Thyroid gland (tissue), 4 donors: Measurements from ENCODE around the gene GLIPR2.

Source experiments
- POLR2A ChIP-seq, 2 donors: fragments of 450-650 bp; IDR thresholded peaks; one replicate each; pipeline ENCODE4 v1.6.1; 2017; ENCODE audit warnings: antibody characterized with exemption in 2 of 2, mild to moderate bottlenecking in 2 of 2, moderate library complexity in 1 of 2
- TF ChIP-seq, protein P1 (sequence below), 6 experiments: fragments of 200-600 bp in 3 of 6; fragments of 450-650 bp in 3 of 6; sonication (generic) in 3 of 6; IDR thresholded peaks; one replicate each; pipeline ENCODE4 v1.5.1; 2016 to 2019; ENCODE audit warnings: antibody characterized with exemption in 6 of 6, mild to moderate bottlenecking in 2 of 6, inconsistent platforms in 1 of 6, moderate library complexity in 1 of 6

DNA sequence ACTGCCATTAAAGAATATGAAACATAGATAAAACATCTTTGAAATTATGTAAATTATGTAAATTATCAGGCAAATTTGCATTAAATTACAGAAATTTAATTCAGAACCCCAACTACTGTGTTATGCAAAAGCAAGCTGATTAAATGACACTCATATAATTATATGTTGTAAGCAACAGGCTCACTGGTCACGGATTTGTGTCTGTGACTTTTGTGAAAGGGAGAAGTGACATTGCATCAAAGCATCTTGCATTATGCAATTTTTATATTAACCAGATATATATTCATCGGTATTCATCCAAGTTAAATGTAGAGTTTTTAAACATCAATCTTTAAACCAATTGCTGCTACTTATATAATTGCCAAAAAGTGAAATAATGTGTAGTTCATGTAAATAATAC, 13.0 kb upstream of the GLIPR2 start:
- TF ChIP-seq, protein P1, sequence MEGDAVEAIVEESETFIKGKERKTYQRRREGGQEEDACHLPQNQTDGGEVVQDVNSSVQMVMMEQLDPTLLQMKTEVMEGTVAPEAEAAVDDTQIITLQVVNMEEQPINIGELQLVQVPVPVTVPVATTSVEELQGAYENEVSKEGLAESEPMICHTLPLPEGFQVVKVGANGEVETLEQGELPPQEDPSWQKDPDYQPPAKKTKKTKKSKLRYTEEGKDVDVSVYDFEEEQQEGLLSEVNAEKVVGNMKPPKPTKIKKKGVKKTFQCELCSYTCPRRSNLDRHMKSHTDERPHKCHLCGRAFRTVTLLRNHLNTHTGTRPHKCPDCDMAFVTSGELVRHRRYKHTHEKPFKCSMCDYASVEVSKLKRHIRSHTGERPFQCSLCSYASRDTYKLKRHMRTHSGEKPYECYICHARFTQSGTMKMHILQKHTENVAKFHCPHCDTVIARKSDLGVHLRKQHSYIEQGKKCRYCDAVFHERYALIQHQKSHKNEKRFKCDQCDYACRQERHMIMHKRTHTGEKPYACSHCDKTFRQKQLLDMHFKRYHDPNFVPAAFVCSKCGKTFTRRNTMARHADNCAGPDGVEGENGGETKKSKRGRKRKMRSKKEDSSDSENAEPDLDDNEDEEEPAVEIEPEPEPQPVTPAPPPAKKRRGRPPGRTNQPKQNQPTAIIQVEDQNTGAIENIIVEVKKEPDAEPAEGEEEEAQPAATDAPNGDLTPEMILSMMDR (IDR thresholded peaks at IDR 0.05): no peak
- no peak for TF ChIP-seq POLR2A (IDR thresholded peaks at IDR 0.05)
